Renal cortical epithelial cell (primary cell): ENCODE results near the gene IL17RD. TPM values are rescaled to one million over a fixed set of nuclear protein-coding genes. Genes with fewer than 3 reads are reported as not detected.

ENCODE experiments used
- DNase-seq: peaks from one replicate; pipeline ENCODE4 v3.0.0-alpha.2; 2011; ENCODE audit warnings: low read depth
- total RNA-seq: library from RNA; depleted of rRNA; stranded (reverse); fragments of >200 nt; gene quantifications from 2 replicates; pipeline ENCODE4 v1.2.3, GENCODE V29; 2014

The IL17RD gene
- total RNA-seq, 1 donor from 2014 or later = 7.7 TPM

- DNase-seq = peak; percentile 84
Measured at GRCh38 chr3:57065588-57065987, 99.6 kb downstream of the IL17RD start.

GRCh38 chr3:57064572-57064971 lies 100.6 kb downstream of the IL17RD start:
- no peak for DNase-seq

GRCh38 chr3:57064001-57064400 lies 101.2 kb downstream of the IL17RD start:
- DNase-seq = no peak

- DNase-seq = no peak
Measured at GRCh38 chr3:57063032-57063431, 102.1 kb downstream of the IL17RD start.

GRCh38 chr3:57062101-57062631 lies 103.0 kb downstream of the IL17RD start:
- DNase-seq = no peak

- peak; percentile 42 for DNase-seq
Measured at GRCh38 chr3:57061556-57061955, 103.6 kb downstream of the IL17RD start.

GRCh38 chr3:57060089-57060821 lies 104.9 kb downstream of the IL17RD start, which contains the start of gene SPATA12:
TSS of gene SPATA12 (plus strand) at chr3:57060664. CDS start at chr3:57073695, 13,031 bp downstream.
- DNase-seq = peak; percentile 97

GRCh38 chr3:57059411-57059810 lies 105.7 kb downstream of the IL17RD start:
- DNase-seq = no peak

GRCh38 chr3:57057351-57057750 lies 107.8 kb downstream of the IL17RD start:
- DNase-seq = no peak

GRCh38 chr3:57053122-57053521 lies 112.0 kb downstream of the IL17RD start:
- DNase-seq = no peak

GRCh38 chr3:57052662-57053061 lies 112.5 kb downstream of the IL17RD start:
- no peak for DNase-seq

GRCh38 chr3:57048728-57049127 lies 116.4 kb downstream of the IL17RD start:
- DNase-seq = no peak

GRCh38 chr3:57048052-57048671 lies 117.0 kb downstream of the IL17RD start:
- no peak for DNase-seq

GRCh38 chr3:57046101-57046765 lies 118.9 kb downstream of the IL17RD start:
- DNase-seq = no peak

GRCh38 chr3:57043518-57043917 lies 121.6 kb downstream of the IL17RD start:
- DNase-seq = peak; percentile 62

GRCh38 chr3:57041674-57042073 lies 123.5 kb downstream of the IL17RD start:
- no peak for DNase-seq

Other genes with a start within 250 kb of the IL17RD start
- 0.10 TPM in 1 of 2 replicates, not detected in the other for gene SPATA12, start 104.7 kb downstream of the IL17RD start, total RNA-seq
- gene HESX1, start 34.6 kb upstream of the IL17RD start, total RNA-seq = 0.55 TPM in 1 of 2 replicates, not detected in the other
- gene APPL1, start 62.4 kb upstream of the IL17RD start, total RNA-seq = 38.7 and 47.7 TPM in 2 replicates
- gene ASB14, start 127.3 kb upstream of the IL17RD start, total RNA-seq = 0.17 TPM in 1 of 2 replicates, not detected in the other